ENCODE data around the gene PAQR8. TPM values are rescaled to one million over a fixed set of nuclear protein-coding genes. Genes with fewer than 3 reads are reported as not detected.

Gene PAQR8, protein sequence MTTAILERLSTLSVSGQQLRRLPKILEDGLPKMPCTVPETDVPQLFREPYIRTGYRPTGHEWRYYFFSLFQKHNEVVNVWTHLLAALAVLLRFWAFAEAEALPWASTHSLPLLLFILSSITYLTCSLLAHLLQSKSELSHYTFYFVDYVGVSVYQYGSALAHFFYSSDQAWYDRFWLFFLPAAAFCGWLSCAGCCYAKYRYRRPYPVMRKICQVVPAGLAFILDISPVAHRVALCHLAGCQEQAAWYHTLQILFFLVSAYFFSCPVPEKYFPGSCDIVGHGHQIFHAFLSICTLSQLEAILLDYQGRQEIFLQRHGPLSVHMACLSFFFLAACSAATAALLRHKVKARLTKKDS
- 5.8 and 6.7 TPM in 2 replicates for total RNA-seq

DNA sequence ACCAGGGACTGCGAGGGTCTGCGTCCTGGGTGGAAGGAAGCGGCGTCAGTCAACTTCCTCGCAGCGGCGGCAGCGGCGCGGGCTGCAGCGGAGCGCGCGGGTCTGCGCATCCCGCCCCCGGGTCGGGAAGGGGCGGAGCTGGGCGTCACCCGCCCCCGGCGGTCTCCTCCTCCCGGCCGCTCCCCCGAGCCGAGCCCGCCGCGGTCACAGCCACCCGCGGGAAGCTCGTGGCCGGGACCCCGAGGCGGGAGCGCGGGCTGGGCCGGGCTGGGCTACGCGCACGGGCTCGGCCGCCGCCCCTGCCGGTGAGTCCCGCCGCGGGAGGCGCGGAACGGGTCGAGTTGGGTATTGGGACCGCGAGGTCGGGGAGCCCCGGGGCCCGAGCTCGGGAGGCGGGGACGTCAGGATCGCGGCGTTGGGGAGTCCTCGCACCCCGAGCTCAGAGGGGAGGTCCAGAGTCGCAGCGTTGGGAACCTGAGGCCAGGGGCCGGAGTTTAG, at the start of gene PAQR8:
TSS of gene PAQR8 (plus strand) at position 207 of the 498 bp plus-strand sequence. CDS start 41,063 bp downstream, outside the sequence.

GRCh38 chr6:52419809-52420667, 58.1 kb downstream of the PAQR8 start, which contains the start of gene EFHC1:
Gene EFHC1, plus strand, starts transcription at chr6:52420342. Its CDS starts 69 bp downstream, at chr6:52420411.

Other genes starting within 250 kb of the PAQR8 start
- not detected in 2 replicates for gene IL17A, start 175.8 kb upstream of the PAQR8 start, total RNA-seq
- gene IL17F, start 117.7 kb upstream of the PAQR8 start, total RNA-seq: not detected in 2 replicates
- 84.2 and 94.4 TPM in 2 replicates for gene MCM3, start 77.4 kb upstream of the PAQR8 start, total RNA-seq
- gene EFHC1, start 58.2 kb downstream of the PAQR8 start, total RNA-seq: 12.6 and 12.9 TPM in 2 replicates
- 61.4 and 62.4 TPM in 2 replicates for gene TRAM2, start 214.9 kb downstream of the PAQR8 start, total RNA-seq

Measured in mammary microvascular endothelial cell (primary cell).